Upper lobe of left lung (tissue), 4 donors: ENCODE measurements around the gene LTBP1.

Source experiments
- EP300 ChIP-seq, 4 donors: sonication (generic); formaldehyde crosslinking; IDR thresholded peaks; one replicate each; pipeline ENCODE4 v1.5.1; 2017; ENCODE audit warnings: antibody characterized with exemption in 4 of 4, control low read depth in 2 of 4
- POLR2AphosphoS5 ChIP-seq, 2 donors: sonication (generic); formaldehyde crosslinking; IDR thresholded peaks; one replicate each; pipeline ENCODE4 v1.5.1; 2017; ENCODE audit warnings: antibody characterized with exemption in 2 of 2

DNA sequence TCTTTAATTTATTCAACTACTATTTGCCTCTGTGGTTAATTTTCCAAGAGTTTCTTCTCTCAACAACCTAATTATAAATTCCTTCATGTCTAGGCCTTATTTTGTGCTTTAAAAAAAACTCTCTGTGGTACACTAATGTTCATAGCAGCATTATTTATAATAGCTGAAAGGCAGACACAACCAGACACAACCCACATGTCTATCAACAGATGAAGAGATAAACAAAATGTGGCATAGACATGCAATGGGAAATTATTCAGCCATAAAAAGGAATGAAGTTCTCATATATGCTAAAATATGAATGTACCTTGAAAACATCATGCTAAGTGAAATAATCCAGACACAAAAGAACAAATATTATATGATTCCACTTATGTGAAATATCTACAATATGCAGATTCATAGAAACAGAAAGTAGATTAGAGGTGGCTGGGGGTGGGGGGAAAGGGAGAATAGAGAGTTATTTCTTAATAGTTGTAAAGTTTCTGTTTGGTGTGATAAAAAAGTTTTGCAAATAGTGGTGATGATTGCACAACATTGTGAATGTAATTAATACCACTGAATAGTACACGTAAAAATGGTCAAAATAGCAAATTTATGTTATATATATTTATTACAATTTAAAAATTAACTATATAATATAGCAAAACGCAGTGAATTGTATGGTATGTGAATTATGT, 501.6 kb downstream of the LTBP1 start:
- TF ChIP-seq POLR2AphosphoS5 (IDR thresholded peaks at IDR 0.05) (no peak), EP300 (IDR thresholded peaks at IDR 0.05) (no peak)
